SH-SY5Y (cell line): ENCODE data around the gene HTR6.

Source experiments
- GATA2 ChIP-seq: IDR thresholded peaks from 2 replicates; pipeline ENCODE4 v1.6.1; 2011; ENCODE audit warnings: mild to moderate bottlenecking, low read depth, low read length
- GATA3 ChIP-seq: IDR thresholded peaks from 2 replicates; pipeline ENCODE4 v1.6.1; 2011; ENCODE audit warnings: low read depth, mild to moderate bottlenecking, low read length, moderate library complexity

- TF ChIP-seq GATA2 = no peak
- no peak for TF ChIP-seq GATA3
Observed at GRCh38 chr1:19644681-19645410, 19.8 kb upstream of the HTR6 start.
